Stimulated activated CD4-positive, alpha-beta T cell treated with anti-CD3 and anti-CD28 coated beads, TNF-alpha, amount 100 ng/mL, for 4 hours (primary cell): Measurements from ENCODE around the gene IQCH.
"Not testable (repeated sequence)": the region's sequence is repeated elsewhere in the genome, so short reads cannot be mapped to it uniquely, and the experiment has no call there.

Experiments used
- DNase-seq, 3 experiments: peaks; one replicate each; pipeline ENCODE4 v3.0.0-alpha.2; 2020; ENCODE audit warnings: low read depth in 3 of 3

Gene IQCH

DNA sequence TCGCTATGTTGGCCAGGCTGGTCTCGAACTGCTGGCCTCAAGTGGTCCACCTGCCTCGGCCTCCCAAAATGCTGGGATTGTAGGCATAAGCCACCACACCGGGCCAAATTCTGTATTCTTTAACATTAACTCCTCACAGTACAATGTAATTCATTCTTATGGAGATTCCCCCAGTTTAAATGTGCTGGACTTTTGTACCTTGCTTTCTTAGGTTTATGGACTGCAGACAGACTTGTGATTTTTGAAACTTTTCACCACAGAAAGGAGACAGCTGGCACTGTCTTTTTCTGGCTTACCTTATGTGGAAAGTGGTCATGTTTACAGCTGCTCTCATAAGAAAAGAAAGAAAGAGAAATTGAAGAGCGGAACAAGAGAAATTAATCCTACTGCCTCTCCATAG lies 103.8 kb downstream of the IQCH start:
- no peak for DNase-seq

DNA sequence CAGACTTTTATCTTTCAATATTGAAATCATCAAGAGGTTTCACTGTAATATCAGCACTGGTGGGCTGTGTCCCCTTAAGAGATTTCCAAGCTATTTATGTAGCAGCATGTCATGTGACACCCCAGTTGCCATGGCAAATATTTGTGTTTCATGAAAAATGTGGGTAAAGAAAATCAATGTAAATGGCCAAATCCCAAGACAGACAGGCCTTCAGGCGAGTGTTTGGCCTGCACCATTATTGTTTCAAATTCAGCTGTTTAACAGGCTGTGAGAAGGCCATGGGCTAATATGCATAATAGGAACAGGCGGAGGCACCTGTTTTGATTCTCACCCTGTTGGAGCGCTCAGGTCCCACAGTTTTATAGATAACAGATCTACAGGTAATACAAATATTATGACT lies 104.2 kb downstream of the IQCH start:
- no peak for DNase-seq

DNA sequence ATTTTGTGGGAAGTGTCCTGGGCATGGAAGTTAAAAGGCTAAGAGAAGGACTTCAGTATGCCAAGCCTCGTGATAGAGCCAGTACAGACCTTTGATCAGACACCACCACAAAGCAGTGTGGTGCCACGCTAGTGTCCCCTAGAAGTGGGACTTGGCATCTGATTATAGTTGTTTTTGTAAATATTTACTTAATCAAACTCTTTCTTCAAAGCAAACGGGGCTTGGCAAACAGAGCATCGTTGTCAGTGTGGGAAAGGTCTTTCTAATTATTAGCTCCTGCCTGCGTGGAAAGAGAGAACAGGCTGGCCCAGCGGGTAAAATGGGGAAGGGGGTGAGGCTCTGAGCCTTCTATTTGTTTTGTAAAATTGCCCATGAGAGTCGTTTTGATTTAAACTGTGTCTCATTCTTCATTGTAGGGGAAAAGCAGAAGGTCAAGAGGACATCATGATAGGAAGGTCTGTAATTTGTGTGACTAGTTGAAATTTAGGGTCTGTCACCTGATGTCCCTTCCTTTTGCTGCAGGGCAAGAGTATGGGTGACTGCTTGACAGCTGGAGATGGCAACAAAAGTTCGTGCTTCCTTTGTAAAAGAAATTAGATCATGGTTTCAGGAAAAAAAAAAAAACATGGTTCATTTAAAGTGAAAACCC lies 105.0 kb downstream of the IQCH start:
- DNase-seq = no peak

DNA sequence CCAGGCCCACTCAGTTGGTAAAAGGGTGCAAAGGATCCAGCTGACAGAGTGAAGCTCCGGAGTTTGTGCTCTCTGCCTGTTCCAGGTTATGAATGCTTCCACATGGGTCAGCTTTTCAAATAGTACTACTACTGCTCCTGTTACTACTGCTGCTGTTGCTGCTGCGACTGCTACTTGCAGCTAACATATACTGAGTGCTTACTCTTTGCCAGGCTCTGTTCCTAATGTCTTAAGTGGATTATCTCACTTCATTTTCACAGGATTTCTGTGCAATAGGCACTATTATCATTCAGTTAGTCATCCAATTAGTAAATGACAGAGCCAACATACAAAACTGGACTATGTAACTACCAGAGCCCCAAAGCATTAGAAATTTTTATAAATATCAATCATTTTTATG lies 106.5 kb downstream of the IQCH start:
- no peak for DNase-seq

DNA sequence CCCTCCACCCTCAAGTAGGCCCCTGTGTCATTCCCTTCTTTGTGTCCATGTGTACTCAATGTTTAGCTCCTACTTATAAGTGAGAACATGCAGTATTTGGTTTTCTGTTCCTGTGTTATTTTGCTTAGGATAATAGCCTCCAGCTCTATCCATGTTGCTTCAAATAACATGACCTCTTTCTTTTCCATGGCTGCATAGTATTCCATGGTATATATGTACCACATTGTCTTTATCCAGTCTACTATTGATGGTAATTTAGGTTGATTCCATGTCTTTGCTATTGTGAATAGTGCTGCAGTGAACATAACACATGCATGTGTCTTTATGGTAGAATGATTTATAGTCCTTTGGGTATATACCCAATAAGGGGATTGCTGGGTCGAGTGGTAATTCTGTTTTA lies 109.1 kb downstream of the IQCH start:
- DNase-seq = not testable (repeated sequence)

DNA sequence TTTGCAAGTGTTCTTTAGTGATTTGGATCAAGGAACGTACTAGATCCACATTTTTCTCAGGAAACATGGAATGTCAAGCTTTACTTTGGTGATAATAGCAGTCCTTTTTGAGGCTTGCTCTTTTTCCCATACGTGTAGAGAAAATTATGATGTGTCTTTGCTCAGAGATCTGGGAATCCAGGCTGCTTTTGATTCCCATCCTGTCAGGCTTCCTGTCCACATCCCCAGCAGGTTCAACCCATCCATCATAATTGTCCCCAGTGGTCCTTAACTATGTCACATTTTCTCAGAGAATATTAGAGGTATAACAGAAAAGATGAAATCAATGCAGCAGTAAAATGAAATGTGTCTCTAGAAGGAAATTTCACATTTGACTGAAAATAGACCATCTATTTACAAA lies 111.4 kb downstream of the IQCH start:
- DNase-seq = no peak

DNA sequence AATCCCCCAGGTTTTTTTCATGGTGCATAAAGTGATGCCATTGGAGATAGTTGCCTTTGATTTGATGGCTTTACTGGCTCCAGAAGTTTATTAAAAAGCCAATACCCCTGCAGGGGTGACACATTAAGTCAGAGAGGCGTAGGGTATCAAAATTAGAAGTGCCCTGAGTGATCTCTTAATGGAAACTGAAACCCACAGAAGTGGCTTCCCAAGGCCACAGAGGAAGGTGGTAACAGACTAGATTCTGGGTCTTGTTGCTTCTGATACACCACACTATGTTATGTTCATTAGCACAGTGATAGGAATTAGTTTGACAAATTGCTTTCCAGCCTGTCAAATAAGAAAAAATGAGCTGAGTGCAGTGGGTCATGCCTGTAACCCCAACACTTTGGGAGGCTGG lies 112.3 kb downstream of the IQCH start:
- DNase-seq = no peak

DNA sequence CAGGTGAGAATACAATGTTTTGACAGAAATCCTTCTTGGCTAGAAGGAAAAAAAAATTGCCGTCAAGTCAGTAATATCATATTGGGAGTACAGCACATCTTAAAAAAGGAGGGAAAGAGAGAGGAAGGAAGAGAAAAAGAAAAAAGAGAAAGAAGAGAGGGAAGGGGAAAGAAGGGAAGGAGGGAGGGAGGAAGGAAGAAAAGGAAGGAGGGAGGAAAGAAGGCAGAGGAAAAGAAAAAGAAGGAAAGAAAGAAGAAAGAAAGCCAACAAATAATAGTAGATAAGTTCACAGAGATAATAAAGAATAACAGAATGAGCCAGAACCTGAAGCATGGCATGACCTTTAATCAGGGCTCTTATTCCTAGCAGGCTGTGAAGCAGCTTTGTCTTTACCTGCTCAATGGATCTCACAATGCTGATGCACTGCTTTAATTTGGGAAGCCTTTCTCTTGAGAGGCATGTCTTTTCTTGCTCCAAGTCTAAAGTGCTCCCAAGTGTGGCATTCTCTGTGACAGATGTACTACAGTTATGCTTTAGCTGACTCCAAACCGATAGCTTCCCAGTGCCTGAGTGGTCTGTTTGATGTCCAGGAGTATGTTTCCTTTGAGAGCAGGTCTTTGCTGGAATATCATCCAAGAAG lies 114.9 kb downstream of the IQCH start:
- no peak for DNase-seq

DNA sequence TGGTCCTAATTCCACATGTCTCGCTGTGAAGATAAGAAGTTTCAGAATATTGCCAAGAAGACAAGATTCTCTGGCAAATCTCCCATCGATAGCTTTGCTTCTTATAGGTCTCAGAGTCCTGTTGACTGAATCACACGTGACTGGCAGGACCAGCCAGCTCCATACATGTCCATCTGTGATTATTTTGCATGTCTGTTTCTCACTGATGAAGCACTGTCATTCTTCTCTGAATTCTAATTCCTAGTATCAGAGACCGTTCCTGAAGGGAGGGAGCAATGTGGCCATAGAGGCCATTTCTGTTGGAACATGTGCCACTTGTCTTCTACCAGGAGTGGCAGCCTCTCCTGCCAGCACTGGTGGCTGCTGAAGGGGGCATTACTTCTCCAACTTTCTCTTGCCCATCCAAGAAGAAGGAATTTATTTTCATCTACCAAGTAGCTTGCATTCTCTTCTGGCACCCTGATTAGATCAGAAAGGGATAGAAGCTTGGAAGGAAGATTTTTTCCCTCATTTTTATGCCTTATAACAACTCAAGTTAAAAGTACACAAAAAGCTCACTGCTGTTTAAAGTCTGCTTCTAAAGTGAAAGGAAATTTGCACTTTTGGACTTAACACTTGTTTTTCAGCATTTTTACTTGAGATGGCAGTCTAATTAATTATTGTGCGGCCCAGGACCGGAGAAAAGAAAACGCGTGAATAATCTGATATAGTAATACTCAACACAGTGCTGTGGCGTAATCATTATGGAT lies 115.8 kb downstream of the IQCH start:
- no peak for DNase-seq

DNA sequence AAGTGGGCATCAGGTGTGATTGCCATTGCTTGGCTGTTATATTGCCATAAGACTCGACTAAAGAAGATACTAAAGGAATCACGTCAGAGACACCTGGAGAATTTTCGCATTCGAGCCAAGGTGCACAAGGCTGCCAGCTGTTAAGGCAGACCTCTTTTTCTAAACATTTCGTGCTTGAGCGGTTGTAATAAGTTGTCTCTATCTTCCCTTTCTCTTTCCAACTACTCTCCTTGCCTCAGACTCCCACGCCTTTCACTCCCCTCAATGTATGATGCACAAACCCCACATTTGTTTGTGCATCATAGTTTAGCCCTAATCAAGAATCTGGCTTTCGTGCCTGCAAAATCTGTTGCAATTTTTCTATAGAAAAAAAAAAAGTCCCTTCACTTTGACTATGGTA lies 118.0 kb downstream of the IQCH start:
- no peak for DNase-seq

DNA sequence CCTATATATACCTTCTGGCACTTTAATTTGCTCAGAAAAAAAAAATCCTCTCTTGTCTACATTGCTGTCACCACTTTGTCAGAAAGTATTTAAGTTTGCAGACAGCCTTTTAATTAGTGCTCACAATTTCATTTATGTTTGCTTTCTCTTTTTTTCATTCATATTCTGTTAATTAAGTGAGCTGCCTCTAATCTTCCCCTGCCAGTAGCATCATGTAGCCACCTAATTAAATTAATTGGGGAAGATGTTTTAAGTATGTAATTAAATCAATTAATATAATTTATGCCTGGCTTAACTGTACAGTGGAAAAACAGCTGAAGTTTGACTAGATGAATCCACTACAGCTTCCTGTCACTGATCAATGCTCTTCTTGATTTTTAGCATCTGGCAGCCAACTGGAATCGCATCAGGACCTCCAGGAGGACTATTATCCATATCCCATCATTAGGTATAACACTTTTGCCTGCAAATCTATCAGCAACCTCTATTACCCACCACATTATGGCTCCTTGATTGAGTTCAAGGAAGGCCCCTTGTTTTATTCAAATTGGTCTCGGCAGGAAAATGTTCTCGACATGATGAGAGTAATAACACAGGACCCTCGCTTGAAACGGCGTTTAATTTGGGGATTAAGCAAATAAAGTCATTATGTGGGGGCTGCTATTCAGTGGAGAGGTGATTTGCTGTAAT lies 118.5 kb downstream of the IQCH start:
- no peak for DNase-seq

DNA sequence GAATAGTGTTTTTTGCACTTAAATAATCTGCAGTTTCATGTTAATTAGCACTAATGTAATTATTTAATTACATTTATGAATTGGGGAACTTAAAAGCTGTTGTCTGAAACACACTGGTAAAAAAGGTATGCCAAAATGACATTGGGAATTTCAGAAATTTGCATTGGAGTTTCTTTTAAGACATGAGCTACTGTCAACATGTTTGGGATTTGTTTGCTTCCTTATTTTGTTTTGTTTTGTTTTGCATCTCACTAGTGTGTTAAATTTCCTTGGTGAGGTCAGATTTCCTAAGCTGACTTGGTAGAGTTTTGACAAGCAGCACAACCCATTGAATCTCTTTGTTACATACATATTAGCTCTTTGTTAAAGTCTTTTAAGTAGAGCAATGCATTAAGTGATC lies 119.4 kb downstream of the IQCH start:
- DNase-seq = no peak

DNA sequence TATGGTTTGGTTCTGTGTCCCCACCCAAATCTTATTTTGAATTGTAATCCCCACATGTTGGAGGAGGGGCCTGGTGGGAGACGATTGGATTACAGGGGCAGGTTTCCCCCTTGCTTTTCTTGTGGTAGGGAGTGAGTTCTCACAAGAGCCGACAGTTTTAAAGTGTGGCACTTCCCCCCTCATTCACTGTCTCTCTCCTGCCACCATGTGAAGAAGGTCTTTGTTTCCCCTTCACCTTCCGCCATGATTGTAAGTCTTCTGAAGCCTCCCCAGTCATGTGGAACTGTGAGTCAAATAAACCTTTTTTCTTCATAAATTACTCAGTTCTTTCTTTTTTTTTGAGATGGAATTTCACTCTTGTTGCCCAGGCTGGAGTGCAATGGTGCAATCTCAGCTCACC lies 124.9 kb downstream of the IQCH start:
- no peak for DNase-seq

DNA sequence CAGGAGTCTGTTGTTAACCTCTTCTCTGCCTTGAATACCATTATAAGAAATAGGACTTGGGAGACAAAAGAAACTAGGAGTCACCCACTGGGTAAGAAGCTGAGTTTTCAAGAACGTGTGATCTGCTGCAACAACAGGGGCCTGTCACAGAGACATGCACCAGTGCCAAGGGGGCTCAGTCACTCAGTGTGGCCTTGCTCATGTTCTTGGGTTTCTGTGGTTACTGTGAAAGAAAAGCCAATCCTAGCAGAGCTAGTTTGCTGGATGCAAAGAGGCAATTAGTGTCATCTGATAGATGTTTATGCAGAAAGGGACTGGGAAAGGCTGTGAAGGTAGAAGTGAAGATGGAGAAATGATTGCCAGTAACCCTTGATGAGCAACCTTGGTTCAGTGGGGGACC lies 126.3 kb downstream of the IQCH start:
- no peak for DNase-seq

DNA sequence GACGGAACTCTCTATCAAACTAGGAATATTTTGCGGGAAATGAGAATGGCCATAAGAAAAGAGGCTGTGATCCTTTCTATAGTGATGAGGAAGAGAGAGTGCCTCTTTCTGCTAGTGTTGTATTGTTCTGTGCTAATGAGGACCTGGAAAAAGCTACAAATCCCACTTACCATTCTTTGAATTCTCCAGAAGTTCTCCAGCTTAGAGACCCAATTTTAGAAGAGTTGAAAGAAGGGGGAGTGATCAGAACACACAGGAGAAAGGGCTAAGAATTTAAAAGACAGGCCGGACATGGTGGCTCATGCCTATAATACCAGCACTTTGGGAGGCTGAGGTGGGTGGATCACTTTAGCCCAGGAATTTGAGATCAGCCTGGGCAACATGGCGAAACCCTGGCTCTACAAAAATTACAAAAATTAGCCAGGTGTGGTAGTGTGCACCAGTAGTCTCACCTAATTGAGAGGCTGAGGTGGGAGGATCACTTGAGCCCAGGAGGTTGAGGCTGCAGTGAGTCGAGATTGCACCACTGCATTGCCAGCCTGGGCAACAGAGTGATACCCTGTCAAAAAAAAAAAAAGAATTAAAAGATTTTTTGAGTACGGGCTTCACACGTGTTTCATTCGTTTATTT lies 126.9 kb downstream of the IQCH start:
- DNase-seq = no peak

DNA sequence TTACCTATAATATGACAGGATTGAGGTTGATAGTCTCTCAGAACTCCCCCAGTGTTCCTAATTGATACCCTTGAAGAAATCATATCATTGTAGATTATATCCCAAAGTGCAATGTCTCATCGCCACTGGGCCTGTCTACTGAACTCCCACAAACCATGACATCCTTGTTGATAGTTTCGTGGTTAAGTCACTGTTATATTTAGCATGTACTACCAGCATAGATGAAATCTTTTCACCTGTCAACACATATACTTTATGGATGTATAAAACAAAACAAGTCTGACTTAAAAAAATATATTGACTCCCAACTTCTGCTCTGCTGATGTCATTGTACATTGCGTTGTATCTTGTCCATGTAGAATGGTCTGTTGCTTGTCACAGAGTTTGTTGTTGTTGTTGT lies 128.1 kb downstream of the IQCH start:
- no peak for DNase-seq

DNA sequence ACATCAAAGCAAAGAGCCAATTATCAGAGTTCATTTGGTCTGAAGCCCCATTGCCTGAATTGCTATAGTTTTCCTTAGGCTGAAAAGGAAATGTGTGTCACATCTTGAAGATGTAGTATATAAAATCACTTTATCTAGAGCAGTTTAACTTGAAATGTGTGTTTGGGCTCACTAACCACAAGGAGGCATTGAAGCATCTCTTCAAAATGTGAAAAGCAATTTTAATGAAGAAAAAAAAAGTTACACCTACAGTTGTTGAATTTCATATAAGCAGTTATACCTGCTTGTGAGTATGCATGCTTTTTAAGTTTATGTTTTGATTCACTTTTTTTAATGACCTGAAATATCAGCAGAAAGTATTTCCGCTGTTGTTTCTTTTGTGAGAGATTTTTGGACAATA lies 129.3 kb downstream of the IQCH start:
- no peak for DNase-seq

DNA sequence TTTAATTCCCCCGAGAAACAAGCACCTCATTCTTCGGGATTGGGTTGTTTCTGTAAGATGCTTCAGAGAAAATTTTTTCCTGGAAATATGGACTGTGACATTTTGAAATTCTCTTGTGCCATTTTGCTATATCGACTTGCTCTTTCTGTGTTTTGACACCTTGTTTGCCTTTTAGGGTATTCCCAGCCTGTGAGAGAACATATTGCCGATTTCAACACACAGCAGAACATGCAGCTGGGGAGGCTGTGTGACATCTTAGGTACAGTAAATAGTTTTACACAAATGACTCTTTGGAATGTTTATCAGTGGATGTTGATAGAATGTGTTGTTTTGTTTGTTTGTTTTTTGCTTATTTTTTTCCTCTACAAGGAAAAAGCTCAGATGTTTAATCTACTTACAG lies 130.2 kb downstream of the IQCH start:
- no peak for DNase-seq

DNA sequence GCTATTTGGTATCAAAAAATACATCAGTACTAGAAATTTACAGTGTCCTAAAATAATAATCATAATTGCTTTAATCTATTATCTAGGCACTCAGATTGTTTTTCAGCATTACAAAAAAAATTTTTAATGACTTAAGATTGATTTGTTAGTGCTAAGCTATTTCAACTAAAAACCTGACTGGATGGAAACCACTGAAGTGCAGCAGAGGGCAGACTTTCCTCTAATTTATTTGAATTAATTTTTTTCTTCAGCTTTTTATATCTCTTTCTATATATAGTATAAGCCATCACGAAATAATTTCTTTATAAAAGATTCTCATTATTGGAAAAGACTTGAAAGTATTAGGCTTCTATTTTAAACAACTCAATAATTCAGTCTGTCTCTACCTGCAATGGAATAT lies 131.4 kb downstream of the IQCH start:
- DNase-seq = no peak

DNA sequence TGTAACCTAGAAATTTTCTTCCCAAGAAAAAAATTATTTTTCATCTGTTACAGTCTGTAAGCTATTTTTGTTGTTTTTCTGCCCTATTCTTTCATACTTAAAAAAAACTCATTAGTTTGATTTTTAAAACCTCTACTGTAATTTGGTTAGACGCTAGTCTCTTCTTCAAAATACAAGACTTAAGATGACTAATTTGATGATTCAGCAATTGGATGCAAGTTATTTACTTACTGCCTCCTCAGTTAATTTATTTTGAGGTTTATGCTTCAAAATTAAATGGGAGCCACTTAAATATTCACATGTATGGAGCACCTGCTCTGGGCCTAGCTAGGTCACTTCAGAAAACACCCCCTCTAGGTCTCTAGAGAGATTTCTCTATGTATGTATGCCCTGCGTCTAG lies 132.4 kb downstream of the IQCH start:
- no peak for DNase-seq

DNA sequence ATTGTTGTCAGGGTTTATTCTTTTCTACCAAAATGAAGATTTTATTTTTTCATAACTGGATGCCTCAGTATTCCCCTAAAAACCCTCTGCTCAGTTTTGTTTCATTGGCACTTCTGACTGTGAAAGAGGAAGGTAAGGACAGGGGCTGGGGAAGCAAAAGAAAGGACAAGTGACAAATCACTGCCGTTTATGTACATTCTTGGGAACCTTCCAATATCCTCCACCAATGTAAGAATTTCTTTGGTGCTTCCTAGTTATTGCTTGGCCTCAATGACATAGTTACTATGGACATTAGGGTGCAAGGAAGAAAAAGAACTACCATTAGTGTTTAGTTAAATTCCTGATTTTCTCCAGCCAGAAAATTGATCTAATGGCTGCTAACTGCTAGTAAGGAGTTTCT lies 135.4 kb downstream of the IQCH start:
- no peak for DNase-seq
